Testis (tissue), 3 donors: ENCODE data around the gene NEK4. TPM values are rescaled to one million over a fixed set of nuclear protein-coding genes. Genes with fewer than 3 reads are reported as not detected.
"Not testable (repeated sequence)": the region's sequence is repeated elsewhere in the genome, so short reads cannot be mapped to it uniquely, and the experiment has no call there.

Experiments
- DNase-seq: peaks from one replicate; pipeline ENCODE4 v3.0.0-alpha.2; 2019
- H3K27ac ChIP-seq, 2 donors: fragments of 200-600 bp; sonication (generic); one replicate each; pipeline ENCODE4 v1.5.1; 2019
- H3K27me3 ChIP-seq: fragments of 200-600 bp; sonication (generic); one replicate; pipeline ENCODE4 v1.5.1; 2019
- H3K36me3 ChIP-seq: fragments of 200-600 bp; sonication (generic); one replicate; pipeline ENCODE4 v1.5.1; 2017; ENCODE audit warnings: low read depth; ENCODE audit errors: missing control alignments
- H3K4me1 ChIP-seq: fragments of 200-600 bp; sonication (generic); one replicate; pipeline ENCODE4 v1.5.1; 2019
- H3K4me3 ChIP-seq, 2 donors: fragments of 200-600 bp; sonication (generic); one replicate each; pipeline ENCODE4 v1.5.1; 2017 to 2019
- H3K9me3 ChIP-seq: fragments of 200-600 bp; sonication (generic); one replicate; pipeline ENCODE4 v1.5.1; 2017
- POLR2A ChIP-seq: fragments of 450-650 bp; IDR thresholded peaks from one replicate; pipeline ENCODE4 v1.6.1; 2017; ENCODE audit warnings: antibody characterized with exemption, mild to moderate bottlenecking, moderate library complexity
- WGBS, 2 donors: methylation state at CpG; one replicate each; pipeline ENCODE4 v1.1.5; 2018; 5-methylcytosine and 5-hydroxymethylcytosine counted together
- intact Hi-C: fragments of 100-400 bp; cut with DNase I; formaldehyde crosslinking; loops from one replicate; pipeline ENCODE4 v1.15.1; 2023; ENCODE audit warnings: low total_unique reads
- polyA plus RNA-seq: library from polyadenylated mRNA; stranded (reverse); fragments of 350-450 nt; fragmentation: Illumina TruSeq; extraction: RNeasy Lipid Tissue Mini Kit (QIAGEN cat#74804); gene quantifications from one replicate; pipeline ENCODE4 v1.2.3, GENCODE V29; 2014; ENCODE audit warnings: low read depth, low replicate concordance; ENCODE audit not compliant: insufficient read depth
- total RNA-seq, 2 donors: library from RNA; depleted of rRNA; stranded (reverse); fragments of >200 nt; gene quantifications; one replicate each; pipeline ENCODE4 v1.2.3, GENCODE V29; 2016
- TF ChIP-seq, protein P1 (sequence below), 3 experiments: fragments of 450-650 bp in 2 of 3; fragments of 200-600 bp in 1 of 3; sonication (generic) in 1 of 3; IDR thresholded peaks; one replicate each; pipeline ENCODE4 v1.5.1; 2016 to 2019; ENCODE audit warnings: antibody characterized with exemption in 3 of 3, mild to moderate bottlenecking in 2 of 3, moderate library complexity in 1 of 3

The NEK4 gene
- total and polyA plus RNA-seq, 3 donors from 2014 or later: 66.6 to 114 (median 70.2) TPM

DNA sequence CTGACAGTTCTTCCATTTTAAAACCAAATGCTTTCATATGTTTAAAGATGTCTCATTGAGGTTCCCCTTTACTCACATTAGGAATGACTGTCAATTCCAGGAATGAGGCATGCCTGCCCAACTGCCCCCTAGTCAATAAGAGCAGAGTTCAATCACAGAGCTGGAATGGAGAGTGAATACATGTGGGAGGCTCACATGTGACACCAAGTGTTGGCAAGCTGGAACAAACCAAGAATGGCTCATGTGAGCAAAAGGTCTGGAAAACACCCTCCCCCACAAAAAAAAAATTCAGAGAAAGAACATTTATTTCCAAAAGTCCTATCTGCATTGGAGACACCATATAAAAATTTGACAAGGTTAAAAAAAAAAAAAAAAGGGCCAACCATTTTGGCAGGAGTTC, 88.7 kb downstream of the NEK4 start:
- Histone ChIP-seq H3K27ac (peak overlapping the region; percentile 66 to 70), H3K27me3 (no peaks in the 10 kb centered on the region), H3K9me3 (no peaks in the 10 kb centered on the region), H3K4me1 (peaks cover 48% of the 10 kb centered on the region), H3K4me3 (no peak overlapping the region), H3K36me3 (no peaks in the 10 kb centered on the region)
- intact Hi-C loops: no loop called here
- TF ChIP-seq POLR2A: no peak
- TF ChIP-seq, protein P1, sequence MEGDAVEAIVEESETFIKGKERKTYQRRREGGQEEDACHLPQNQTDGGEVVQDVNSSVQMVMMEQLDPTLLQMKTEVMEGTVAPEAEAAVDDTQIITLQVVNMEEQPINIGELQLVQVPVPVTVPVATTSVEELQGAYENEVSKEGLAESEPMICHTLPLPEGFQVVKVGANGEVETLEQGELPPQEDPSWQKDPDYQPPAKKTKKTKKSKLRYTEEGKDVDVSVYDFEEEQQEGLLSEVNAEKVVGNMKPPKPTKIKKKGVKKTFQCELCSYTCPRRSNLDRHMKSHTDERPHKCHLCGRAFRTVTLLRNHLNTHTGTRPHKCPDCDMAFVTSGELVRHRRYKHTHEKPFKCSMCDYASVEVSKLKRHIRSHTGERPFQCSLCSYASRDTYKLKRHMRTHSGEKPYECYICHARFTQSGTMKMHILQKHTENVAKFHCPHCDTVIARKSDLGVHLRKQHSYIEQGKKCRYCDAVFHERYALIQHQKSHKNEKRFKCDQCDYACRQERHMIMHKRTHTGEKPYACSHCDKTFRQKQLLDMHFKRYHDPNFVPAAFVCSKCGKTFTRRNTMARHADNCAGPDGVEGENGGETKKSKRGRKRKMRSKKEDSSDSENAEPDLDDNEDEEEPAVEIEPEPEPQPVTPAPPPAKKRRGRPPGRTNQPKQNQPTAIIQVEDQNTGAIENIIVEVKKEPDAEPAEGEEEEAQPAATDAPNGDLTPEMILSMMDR (IDR thresholded peaks at IDR 0.05): no peak
- DNase-seq: peak; percentile 79

DNA sequence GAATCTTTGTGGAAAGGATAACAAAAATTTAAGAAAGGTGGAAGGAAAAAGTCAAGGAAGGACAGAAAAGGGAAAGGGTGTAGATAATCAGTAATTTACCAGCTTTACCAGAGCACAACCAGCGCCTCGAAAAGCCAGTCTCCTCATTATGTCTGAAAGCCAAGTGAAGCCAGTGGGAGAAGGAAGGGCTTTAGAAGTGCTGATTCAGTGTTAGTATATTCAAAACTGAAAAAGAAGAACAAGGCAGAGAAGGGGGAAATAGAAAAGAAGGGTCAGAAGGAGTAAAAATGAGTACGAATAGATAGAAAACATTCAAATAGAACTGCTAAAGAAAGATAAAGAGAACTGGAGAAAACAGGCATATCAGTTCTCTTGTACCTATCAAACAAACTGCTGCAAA, 89.1 kb downstream of the NEK4 start:
- Histone ChIP-seq H3K27me3 (no peaks in the 10 kb centered on the region), H3K36me3 (no peaks in the 10 kb centered on the region), H3K4me1 (peaks cover 45% of the 10 kb centered on the region), H3K9me3 (no peaks in the 10 kb centered on the region), H3K4me3 (no peak overlapping the region), H3K27ac (peak overlapping the region; percentile 66 to 70)
- intact Hi-C loops: no loop called here
- DNase-seq: no peak
- WGBS, 2 donors: 55% methylated on average over 3 of the region's 3 CpGs
- TF ChIP-seq, protein P1 (IDR thresholded peaks at IDR 0.05): no peak
- TF ChIP-seq POLR2A: no peak

DNA sequence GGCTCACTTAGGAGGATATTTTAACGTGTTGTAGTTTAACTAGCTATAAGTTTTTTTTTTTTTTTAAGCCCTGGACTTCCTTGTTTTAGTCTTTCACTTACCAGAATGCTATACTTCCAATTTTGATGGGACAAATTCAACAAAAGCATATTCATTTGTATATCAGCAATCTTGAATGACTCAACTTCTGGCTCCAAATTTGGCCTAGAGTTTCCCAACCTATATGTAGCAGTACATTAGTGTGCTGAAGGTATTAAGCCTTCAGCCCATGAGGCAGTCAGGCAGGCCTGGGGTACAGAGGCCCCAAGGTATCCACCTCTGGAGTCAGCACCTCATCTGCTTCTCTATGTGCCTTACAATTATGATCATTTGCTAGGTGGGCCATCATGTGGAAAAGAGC, 90.9 kb downstream of the NEK4 start:
- Histone ChIP-seq H3K27me3 (no peaks in the 10 kb centered on the region), H3K36me3 (no peaks in the 10 kb centered on the region), H3K4me1 (peaks cover 41% of the 10 kb centered on the region), H3K9me3 (no peaks in the 10 kb centered on the region), H3K27ac (no peak overlapping the region), H3K4me3 (no peak overlapping the region)
- TF ChIP-seq POLR2A: no peak
- TF ChIP-seq, protein P1 (IDR thresholded peaks at IDR 0.05): no peak
- no peak for DNase-seq
- intact Hi-C loops: no loop called here
- WGBS, 2 donors: 78 to 84% methylated on average over 1 of the region's 1 CpG

DNA sequence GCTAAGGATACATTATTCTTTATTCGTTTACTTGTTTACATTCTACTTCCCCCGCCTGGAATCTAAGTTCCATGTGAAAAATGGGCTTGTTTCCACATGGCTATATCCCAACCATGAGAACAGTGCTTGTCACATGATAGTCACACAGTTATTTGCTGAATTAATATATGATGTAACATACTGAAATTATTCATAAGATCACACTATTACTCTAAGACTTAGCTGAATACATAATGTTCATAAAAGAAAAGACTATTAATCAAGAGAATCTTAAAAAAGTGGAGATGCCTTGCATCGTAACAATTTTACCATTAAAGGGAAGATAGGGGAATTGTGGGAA, 91.6 kb downstream of the NEK4 start:
- Histone ChIP-seq H3K4me3 (no peak overlapping the region), H3K27me3 (no peaks in the 10 kb centered on the region), H3K9me3 (no peaks in the 10 kb centered on the region), H3K36me3 (no peaks in the 10 kb centered on the region), H3K4me1 (peaks cover 35% of the 10 kb centered on the region), H3K27ac (no peak overlapping the region)
- no peak for TF ChIP-seq POLR2A
- TF ChIP-seq, protein P1 (IDR thresholded peaks at IDR 0.05): no peak
- 87 to 91% methylated on average over 3 of the region's 3 CpGs for WGBS, 2 donors
- no peak for DNase-seq
- intact Hi-C loops: no loop called here

DNA sequence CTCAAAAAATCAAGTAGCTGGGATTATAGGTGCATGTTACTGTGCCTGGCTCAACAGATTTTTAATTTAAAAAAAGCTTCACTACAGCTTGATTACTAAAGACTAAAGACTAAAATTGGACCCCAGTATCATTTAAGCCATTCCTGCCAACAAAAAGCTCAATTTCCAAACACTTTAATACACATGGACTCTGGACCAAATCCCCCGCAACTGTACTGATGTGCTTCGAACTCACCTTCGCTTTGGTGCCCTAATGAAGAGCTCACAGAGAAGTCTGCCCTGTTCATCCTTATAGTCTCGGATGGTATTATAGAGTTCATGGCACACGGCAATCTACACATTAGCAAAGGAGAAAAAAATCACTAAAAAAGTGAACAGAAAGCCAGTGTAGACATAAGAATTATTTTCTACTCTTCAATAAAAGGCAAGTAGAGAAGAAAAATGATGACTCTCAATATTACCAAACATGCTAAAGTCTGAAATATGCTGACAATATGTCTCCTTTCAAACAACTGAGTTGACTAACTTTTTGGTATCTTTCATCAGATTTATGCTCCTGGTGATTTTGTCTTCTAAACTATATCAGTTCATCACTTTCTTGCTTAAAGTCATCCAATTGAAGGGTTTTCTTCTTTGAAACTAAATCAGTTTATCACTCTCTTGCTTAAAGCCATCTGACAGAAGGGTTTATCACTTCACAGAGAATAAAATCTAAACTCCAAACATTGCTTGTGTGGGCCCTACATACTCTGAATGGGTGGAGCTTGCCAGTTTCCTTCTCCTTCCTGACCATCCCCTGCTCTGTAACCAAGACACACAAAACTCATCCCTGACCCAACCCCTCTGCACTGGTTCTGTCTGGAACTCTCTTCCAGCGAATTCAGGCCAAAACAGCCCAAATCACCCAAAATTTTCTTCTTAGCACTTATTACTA, 92.2 kb downstream of the NEK4 start:
- Histone ChIP-seq H3K36me3 (no peaks in the 10 kb centered on the region), H3K4me1 (peaks cover 30% of the 10 kb centered on the region), H3K27ac (no peak overlapping the region), H3K4me3 (no peak overlapping the region), H3K9me3 (no peaks in the 10 kb centered on the region), H3K27me3 (no peaks in the 10 kb centered on the region)
- no peak for DNase-seq
- intact Hi-C loops: no loop called here
- TF ChIP-seq POLR2A: no peak
- TF ChIP-seq, protein P1 (IDR thresholded peaks at IDR 0.05): no peak
- 95% methylated on average over 6 of the region's 6 CpGs for WGBS, 2 donors

DNA sequence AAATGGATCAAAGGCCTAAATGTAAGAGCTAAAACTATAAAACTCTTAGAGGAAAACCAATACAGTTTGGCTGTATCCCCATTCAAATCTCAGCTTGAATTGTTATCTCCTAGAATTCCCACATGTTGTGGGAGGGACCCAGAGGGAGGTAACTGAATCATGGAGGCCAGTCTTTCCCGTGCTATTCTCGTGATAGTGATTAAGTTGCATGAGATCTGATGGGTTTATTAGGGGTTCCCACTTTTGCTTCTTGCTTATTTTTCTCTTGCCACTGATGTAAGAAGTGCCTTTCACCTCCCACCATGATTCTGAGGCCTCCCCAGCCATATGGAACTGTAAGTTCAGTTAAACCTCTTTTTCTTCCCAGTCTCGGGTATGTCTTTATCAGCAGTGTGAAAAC, 94.5 kb downstream of the NEK4 start:
- H3K27me3 ChIP-seq, H3K36me3 ChIP-seq, DNase-seq, H3K9me3 ChIP-seq, intact Hi-C loops, H3K4me3 ChIP-seq, H3K27ac ChIP-seq: not testable (repeated sequence)
- 57 to 66% methylated on average over 3 of the region's 3 CpGs for WGBS, 2 donors
- H3K4me1 ChIP-seq: peaks cover 12% of the 10 kb centered on the region
